BE2C (cell line): ENCODE results near the gene SLC25A14.

Source experiments
- DNase-seq: peaks from one replicate; pipeline ENCODE4 v3.0.0-alpha.2; 2020
- H3K27me3 ChIP-seq: fragments of 250-450 bp; sonication (Bioruptor Pico); 2 replicates; pipeline ENCODE4 v1.5.1; 2020; ENCODE audit warnings: mild to moderate bottlenecking
- H3K36me3 ChIP-seq: fragments of 250-450 bp; sonication (Bioruptor Pico); 2 replicates; pipeline ENCODE4 v1.5.1; 2020; ENCODE audit warnings: mild to moderate bottlenecking
- H3K4me1 ChIP-seq: fragments of 250-450 bp; sonication (Bioruptor Pico); 2 replicates; pipeline ENCODE4 v1.5.1; 2020
- H3K4me3 ChIP-seq: 2 replicates; pipeline ENCODE4 v1.5.1; 2011; ENCODE audit warnings: low read depth, low read length
- H3K9me3 ChIP-seq: fragments of 250-450 bp; sonication (Bioruptor Pico); 2 replicates; pipeline ENCODE4 v1.5.1; 2020
- CTCF ChIP-seq: IDR thresholded peaks from 2 replicates; pipeline ENCODE4 v1.5.1; 2012; ENCODE audit warnings: mild to moderate bottlenecking, low read depth, low read length

Gene SLC25A14

DNA sequence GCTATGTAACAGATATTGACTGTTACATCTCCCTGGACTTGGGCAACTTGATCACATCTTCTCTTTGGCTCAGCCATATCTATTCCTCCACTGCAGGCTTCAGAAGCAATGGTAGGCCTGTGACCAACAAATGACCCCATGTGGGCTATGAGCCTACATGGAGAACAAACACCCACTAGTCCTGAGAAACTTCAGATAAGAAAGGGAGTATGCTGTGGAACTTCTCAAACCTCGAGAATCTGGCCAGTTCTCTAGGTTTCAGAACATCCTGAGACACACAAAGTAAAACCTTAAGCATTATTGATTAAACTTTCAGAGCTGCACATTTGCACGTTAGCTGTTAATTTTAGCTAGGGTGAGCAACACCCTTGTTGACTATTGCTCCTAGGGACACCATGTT, 78.3 kb downstream of the SLC25A14 start:
- TF ChIP-seq CTCF: no peak
- DNase-seq: no peak

GRCh38 chrX:130418740-130419139, 79.0 kb downstream of the SLC25A14 start:
- no peaks in the 10 kb centered on the region for H3K27me3 ChIP-seq
- no peak overlapping the region for H3K4me3 ChIP-seq
- no peaks in the 10 kb centered on the region for H3K36me3 ChIP-seq
- no peaks in the 10 kb centered on the region for H3K9me3 ChIP-seq
- DNase-seq: no peak
- no peaks in the 10 kb centered on the region for H3K4me1 ChIP-seq
- TF ChIP-seq CTCF: no peak

More for the DNA sequence above, 78.3 kb downstream of the SLC25A14 start:
- no peaks in the 10 kb centered on the region for H3K4me1 ChIP-seq
- H3K36me3 ChIP-seq: no peaks in the 10 kb centered on the region
- no peak overlapping the region for H3K4me3 ChIP-seq
- no peaks in the 10 kb centered on the region for H3K9me3 ChIP-seq
- H3K27me3 ChIP-seq: no peaks in the 10 kb centered on the region

GRCh38 chrX:130419263-130419662, 79.5 kb downstream of the SLC25A14 start:
- H3K4me1 ChIP-seq: no peaks in the 10 kb centered on the region
- no peaks in the 10 kb centered on the region for H3K36me3 ChIP-seq
- H3K27me3 ChIP-seq: no peaks in the 10 kb centered on the region
- no peak for DNase-seq
- TF ChIP-seq CTCF: no peak
- H3K9me3 ChIP-seq: no peaks in the 10 kb centered on the region
- no peak overlapping the region for H3K4me3 ChIP-seq
